Measurements from ENCODE around the gene GNG7.

Gene GNG7

GRCh38 chr19:2638417-2638940 is 64.0 kb downstream of the GNG7 start:
- H3K4me3 ChIP-seq: no peak overlapping the region
- H3K27ac ChIP-seq: no peak overlapping the region
- TF ChIP-seq Cebpa-rat (IDR thresholded peaks at IDR 0.05): no peak
- no peaks in the 10 kb centered on the region for H3K27me3 ChIP-seq
- H3K9ac ChIP-seq: no peak overlapping the region
- peaks cover 92% of the 10 kb centered on the region for H4K20me1 ChIP-seq
- H3K9me3 ChIP-seq: peaks cover 5% of the 10 kb centered on the region; the same call in 1 of the 2 replicates
- peaks cover 21% of the 10 kb centered on the region for H3K36me3 ChIP-seq
- peaks cover 87% of the 10 kb centered on the region for H3K4me1 ChIP-seq
- peak overlapping the region; percentile 22 for H3K4me2 ChIP-seq

- Histone ChIP-seq H3K36me3 (peaks cover 18% of the 10 kb centered on the region), H3K4me3 (0 out of 2 replicates have a peak overlapping the region, but pooled peaks have one; percentile 33), H4K20me1 (peaks cover 87% of the 10 kb centered on the region), H3K4me1 (peaks cover 85% of the 10 kb centered on the region), H3K27ac (peak overlapping the region; percentile 36; the same call in 1 of the 2 replicates), H3K9me3 (peaks cover 5% of the 10 kb centered on the region; the same call in 1 of the 2 replicates), H3K27me3 (no peaks in the 10 kb centered on the region), H3K9ac (0 out of 2 replicates have a peak overlapping the region, but pooled peaks have one; percentile 50), H3K4me2 (peak overlapping the region; percentile 93)
- no peak for TF ChIP-seq Cebpa-rat (IDR thresholded peaks at IDR 0.05)
Observed at GRCh38 chr19:2636897-2637683, 65.4 kb downstream of the GNG7 start.

GRCh38 chr19:2636141-2636896 is 66.2 kb downstream of the GNG7 start:
- Histone ChIP-seq H3K27ac (peak overlapping the region; percentile 60), H3K4me3 (no peak overlapping the region; the same call in 1 of the 2 replicates), H3K27me3 (no peaks in the 10 kb centered on the region), H3K36me3 (peaks cover 25% of the 10 kb centered on the region), H3K4me1 (peaks cover 82% of the 10 kb centered on the region), H4K20me1 (peaks cover 80% of the 10 kb centered on the region), H3K4me2 (peak overlapping the region; percentile 93), H3K9me3 (peaks cover 12% of the 10 kb centered on the region), H3K9ac (peak overlapping the region; percentile 43; the same call in 1 of the 2 replicates)
- no peak for TF ChIP-seq Cebpa-rat (IDR thresholded peaks at IDR 0.05)

GRCh38 chr19:2634960-2635359 is 67.5 kb downstream of the GNG7 start:
- Histone ChIP-seq H3K4me2 (peak overlapping the region; percentile 93), H3K9ac (peak overlapping the region; percentile 68), H3K36me3 (peaks cover 27% of the 10 kb centered on the region), H4K20me1 (peaks cover 74% of the 10 kb centered on the region), H3K27ac (peak overlapping the region; percentile 79), H3K27me3 (no peaks in the 10 kb centered on the region), H3K4me3 (peak overlapping the region; percentile 47; the same call in 1 of the 2 replicates), H3K4me1 (peaks cover 80% of the 10 kb centered on the region), H3K9me3 (peaks cover 20% of the 10 kb centered on the region)
- no peak for TF ChIP-seq Cebpa-rat (IDR thresholded peaks at IDR 0.05)

- H3K27me3 ChIP-seq: no peaks in the 10 kb centered on the region
- peak overlapping the region; percentile 79 for H3K27ac ChIP-seq
- H3K9me3 ChIP-seq: peaks cover 26% of the 10 kb centered on the region
- no peak for TF ChIP-seq Cebpa-rat (IDR thresholded peaks at IDR 0.05)
- peak overlapping the region; percentile 47; the same call in 1 of the 2 replicates for H3K4me3 ChIP-seq
- peak overlapping the region; percentile 93 for H3K4me2 ChIP-seq
- peaks cover 79% of the 10 kb centered on the region for H4K20me1 ChIP-seq
- H3K9ac ChIP-seq: peak overlapping the region; percentile 68
- H3K4me1 ChIP-seq: peaks cover 85% of the 10 kb centered on the region
- peaks cover 32% of the 10 kb centered on the region for H3K36me3 ChIP-seq
Observed at GRCh38 chr19:2634228-2634951, 68.1 kb downstream of the GNG7 start.

- Histone ChIP-seq H3K4me2 (peak overlapping the region; percentile 93), H3K4me3 (peak overlapping the region; percentile 47; the same call in 1 of the 2 replicates), H4K20me1 (peaks cover 78% of the 10 kb centered on the region), H3K4me1 (peaks cover 85% of the 10 kb centered on the region), H3K9ac (peak overlapping the region; percentile 68), H3K36me3 (peaks cover 39% of the 10 kb centered on the region), H3K9me3 (peaks cover 33% of the 10 kb centered on the region), H3K27me3 (no peaks in the 10 kb centered on the region), H3K27ac (peak overlapping the region; percentile 79)
- no peak for TF ChIP-seq Cebpa-rat (IDR thresholded peaks at IDR 0.05)
Observed at GRCh38 chr19:2633693-2634075, 68.8 kb downstream of the GNG7 start.

GRCh38 chr19:2631213-2631821 is 71.2 kb downstream of the GNG7 start:
- Histone ChIP-seq H3K36me3 (peaks cover 47% of the 10 kb centered on the region), H3K27ac (no peak overlapping the region), H3K4me2 (no peak overlapping the region), H3K9ac (no peak overlapping the region), H3K9me3 (peaks cover 35% of the 10 kb centered on the region), H3K4me1 (peaks cover 88% of the 10 kb centered on the region), H3K4me3 (no peak overlapping the region; the same call in 1 of the 2 replicates), H4K20me1 (peaks cover 81% of the 10 kb centered on the region), H3K27me3 (no peaks in the 10 kb centered on the region)
- TF ChIP-seq Cebpa-rat (IDR thresholded peaks at IDR 0.05): no peak

GRCh38 chr19:2630352-2631001 is 72.0 kb downstream of the GNG7 start:
- Histone ChIP-seq H3K4me2 (peak overlapping the region; percentile 89; the same call in 1 of the 2 replicates), H3K4me3 (no peak overlapping the region; the same call in 1 of the 2 replicates), H4K20me1 (peaks cover 81% of the 10 kb centered on the region), H3K9me3 (peaks cover 35% of the 10 kb centered on the region), H3K27ac (peak overlapping the region; percentile 75; the same call in 1 of the 2 replicates), H3K36me3 (peaks cover 47% of the 10 kb centered on the region), H3K9ac (no peak overlapping the region), H3K27me3 (no peaks in the 10 kb centered on the region), H3K4me1 (peaks cover 88% of the 10 kb centered on the region)
- no peak for TF ChIP-seq Cebpa-rat (IDR thresholded peaks at IDR 0.05)
